GM18502 (cell line): ENCODE results near the gene ZDHHC16.
"Not testable (repeated sequence)": the region's sequence is repeated elsewhere in the genome, so short reads cannot be mapped to it uniquely, and the experiment has no call there.

Source experiments
- ATAC-seq: cut with Tn5 transposase; IDR thresholded peaks from one replicate; pipeline ENCODE4 v1.9.1; 2021; ENCODE audit warnings: mild to moderate bottlenecking; ENCODE audit not compliant: unreplicated experiment, poor library complexity

Gene ZDHHC16

GRCh38 chr10:97474918-97475317, 28.9 kb downstream of the ZDHHC16 start:
- no peak for ATAC-seq

GRCh38 chr10:97475936-97476594, 30.1 kb downstream of the ZDHHC16 start:
- no peak for ATAC-seq

DNA sequence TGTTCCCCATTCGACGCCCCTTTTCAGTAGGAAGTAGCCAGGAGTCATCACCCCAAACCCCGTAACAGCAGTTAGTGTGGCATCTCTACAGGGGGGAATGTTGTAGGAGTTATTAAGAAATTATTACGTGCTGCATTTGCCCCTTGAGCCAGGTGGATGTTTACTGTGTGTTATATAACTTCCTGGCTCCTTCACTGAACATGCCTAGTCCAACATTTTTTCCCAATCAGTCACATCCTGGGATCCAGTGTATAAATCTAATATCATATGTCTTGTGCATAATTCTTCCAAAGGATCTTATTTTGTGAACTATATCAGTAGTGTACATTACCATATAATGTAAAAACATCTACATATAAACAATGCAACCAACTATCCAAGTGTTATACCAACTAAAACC, 33.4 kb downstream of the ZDHHC16 start:
- not testable (repeated sequence) for ATAC-seq

DNA sequence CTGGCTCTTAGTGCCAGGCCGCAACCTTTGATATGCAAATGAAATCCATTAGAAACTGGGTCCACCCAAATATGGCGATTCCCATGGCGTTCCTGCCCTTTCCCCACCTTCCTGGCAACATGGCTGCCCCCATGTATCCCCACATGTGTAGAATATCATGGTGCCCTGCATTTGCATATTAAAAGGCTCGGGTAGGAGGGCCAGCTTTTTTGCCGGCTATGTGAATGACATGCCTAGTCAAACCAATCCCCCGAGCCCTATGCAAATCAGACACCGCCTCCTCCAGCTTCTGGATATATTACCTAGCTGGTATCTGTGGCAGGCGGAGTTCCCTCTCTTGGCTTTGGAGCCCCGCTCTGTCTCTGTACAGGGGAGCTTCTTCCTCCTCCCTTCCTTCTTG, 34.0 kb downstream of the ZDHHC16 start:
- no peak for ATAC-seq

GRCh38 chr10:97481071-97481470, 35.1 kb downstream of the ZDHHC16 start:
- no peak for ATAC-seq

DNA sequence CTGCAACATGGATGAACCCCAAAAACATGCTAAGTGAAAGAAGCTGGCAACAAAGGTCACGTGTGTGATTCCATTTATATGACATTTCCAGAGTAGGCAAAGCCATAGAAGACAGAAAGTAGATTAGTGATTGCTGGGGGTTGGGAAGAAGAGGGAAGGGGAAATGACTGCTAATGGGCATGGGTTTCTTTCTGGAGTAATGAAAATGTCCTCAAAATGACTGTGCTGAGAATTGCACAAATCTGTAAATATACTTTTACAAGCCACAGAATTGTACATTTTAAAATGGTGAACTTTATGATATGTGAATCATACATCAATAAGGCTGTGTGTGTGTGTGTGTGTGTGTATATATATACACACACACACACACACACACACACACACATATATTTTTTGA, 36.4 kb downstream of the ZDHHC16 start:
- ATAC-seq = no peak

- ATAC-seq = no peak
These were observed 37.5 kb downstream of the ZDHHC16 start for GRCh38 chr10:97483506-97483905.

DNA sequence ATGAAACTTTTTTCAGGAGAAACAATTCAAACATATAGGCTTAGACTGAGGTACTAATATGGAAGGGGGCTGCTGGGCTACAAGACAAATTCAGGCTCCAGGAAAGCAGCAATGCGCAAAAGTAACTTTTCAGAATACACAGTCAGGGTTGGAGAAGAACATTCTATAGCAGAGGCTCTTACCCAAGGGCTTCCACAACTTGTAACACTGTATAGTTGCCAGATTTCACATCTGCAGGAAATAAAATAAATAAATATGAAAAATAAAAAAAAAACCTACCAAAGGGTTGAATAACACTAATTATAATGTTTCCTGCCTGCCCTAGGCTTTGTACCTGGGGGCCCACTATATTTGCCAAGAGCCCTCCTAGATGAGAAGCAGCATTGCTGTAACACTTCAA, 37.9 kb downstream of the ZDHHC16 start:
- no peak for ATAC-seq

DNA sequence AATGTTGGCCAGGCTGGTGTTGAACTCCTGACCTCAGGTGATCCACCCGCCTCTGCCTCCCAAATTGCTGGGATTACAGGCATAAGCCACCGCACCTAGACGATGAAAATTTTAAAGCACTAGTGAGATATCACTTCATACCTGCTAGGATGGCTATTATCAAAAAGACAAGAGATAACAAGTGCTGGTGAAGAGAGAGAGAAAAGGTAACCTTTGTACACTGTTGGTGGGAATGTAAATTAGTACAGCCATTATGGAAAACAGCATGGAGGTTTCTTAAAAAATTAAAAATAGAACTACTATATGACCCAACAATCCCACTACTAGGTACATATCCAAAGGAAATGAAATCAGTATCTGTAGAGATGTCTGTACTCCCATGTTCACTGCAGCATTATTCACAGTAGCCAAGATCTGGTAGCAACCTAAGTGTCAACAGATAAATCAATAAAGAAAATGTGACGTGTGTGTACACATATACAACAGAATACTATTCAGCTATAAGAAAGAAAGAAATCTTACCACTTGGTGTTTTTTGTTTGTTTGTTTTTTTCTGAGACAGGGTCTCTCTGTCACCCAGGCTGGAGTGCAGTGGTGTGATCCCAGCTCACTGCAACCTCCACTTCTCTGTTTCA, 39.8 kb downstream of the ZDHHC16 start:
- ATAC-seq = no peak

DNA sequence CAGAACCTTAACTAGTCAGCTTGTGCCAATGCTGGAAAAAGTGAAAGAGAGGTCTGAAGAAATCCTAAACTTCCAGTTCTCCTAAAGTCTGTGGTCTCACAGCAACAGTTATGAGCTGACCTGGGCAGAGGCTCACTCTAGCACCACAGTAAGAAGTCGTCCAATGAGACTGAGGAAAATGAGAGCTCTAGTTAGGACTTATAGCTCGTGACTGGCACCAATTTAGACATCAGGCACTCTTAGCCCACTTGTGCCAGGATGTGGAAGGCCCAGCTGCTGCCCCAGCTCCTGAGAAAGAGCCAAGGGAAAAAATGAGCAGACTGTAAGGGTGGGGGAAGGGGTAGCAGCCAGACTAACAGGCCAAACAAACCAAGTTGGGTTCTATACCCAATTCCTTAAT, 44.6 kb downstream of the ZDHHC16 start:
- ATAC-seq = no peak

DNA sequence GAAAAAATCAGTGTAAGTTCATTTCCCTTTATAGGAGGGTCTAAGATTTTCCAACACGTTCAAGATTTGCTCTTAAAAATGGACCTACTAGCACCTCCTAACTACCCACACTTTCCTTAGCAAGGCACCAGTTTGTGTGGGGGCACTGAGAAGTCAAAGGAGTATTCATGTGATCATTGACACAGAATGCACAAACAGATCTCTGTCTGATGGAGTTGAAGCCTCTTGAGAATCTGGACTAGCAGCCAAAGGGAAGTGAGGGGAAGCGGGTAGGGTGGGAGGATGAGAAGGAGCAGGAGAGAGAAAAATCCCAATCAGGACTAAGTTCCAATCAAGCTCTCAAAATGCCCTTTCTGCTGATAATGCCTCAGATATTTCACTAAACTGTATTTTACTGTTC, 48.2 kb downstream of the ZDHHC16 start:
- ATAC-seq = no peak

GRCh38 chr10:97494863-97495506, 49.0 kb downstream of the ZDHHC16 start:
- no peak for ATAC-seq

DNA sequence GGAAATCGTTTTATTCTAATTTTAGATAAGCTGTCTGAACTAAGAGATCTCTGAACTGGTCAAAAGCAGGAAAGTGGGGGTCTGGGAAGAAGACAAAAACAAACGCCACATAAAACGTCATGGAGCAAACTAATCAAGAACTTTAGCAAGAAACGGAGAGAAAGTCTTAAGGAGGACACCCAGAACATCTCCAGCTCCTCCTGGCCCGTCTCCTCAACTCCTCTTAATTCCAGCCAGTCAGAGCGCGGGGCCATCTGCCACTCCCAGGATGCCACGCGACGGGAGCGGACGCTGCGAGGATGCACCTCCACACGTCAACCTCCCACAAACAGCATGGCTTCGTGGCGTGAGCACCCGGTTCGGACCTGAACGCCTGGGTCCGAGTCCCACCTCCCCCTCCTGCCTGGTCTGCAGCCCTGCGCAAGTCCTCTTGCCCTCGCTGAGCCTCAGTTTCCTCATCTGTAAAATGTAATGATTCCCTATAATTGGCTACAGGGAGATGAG, 51.6 kb downstream of the ZDHHC16 start:
- peak; percentile 37 for ATAC-seq

- peak; percentile 92 for ATAC-seq
These were observed 52.3 kb downstream of the ZDHHC16 start, which contains the start of gene MMS19 for GRCh38 chr10:97498076-97498840. Gene MMS19 (minus strand): TSS chr10:97498422. CDS start chr10:97498384, 38 bp downstream.

GRCh38 chr10:97498841-97499560, 53.0 kb downstream of the ZDHHC16 start, which contains the start of gene UBTD1:
Gene UBTD1 (plus strand): TSS chr10:97498924. CDS start chr10:97499204, 280 bp downstream.
- no peak for ATAC-seq

DNA sequence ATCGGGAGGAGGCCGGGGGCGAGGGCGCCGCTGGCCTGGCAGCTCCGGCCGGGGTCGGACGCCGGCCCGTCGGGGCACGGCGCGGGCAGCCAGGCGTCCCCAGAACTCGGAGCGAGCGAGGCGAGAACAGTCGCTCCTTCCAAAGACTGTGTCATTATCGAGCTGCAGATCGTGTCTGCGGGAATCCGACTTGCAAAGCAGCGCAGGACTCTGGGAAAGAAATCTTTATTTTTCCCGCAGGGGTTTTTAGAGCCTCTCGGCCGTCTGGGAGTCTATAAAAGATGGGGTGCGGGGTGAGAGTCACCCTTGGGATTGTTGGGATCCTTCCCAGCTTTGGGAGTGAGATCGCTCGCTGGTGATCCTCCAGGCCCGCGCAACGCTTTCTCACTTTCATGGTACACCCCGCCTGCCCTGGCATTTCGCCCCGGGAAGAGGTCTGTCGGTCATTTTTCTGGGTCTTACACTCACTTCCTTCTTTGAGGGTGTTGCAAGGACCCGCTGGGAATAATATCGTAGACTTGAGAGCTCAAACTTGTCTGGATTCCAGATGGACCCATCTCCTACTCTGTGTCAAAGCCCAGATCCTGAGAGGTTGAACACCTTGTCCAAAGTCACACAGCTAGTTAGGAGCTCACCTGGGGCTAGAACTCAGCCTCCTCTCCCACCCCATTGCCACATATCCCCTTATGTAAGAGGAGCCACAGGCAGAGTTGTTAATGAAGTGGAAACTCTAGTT, 53.8 kb downstream of the ZDHHC16 start:
- no peak for ATAC-seq

DNA sequence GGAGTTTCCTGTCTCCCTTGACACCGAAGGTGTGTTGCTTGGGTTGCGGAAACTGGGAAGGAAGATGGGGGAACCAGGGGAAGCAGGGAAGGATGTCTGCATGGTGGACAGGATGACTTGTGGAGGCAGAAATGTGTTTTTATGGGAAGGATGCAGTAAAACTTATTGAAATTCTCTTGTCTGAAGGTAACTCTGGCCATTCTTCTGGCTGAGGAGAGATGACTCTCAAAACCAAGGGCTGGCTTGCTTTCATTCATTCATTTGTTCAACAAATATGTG, 54.3 kb downstream of the ZDHHC16 start:
- ATAC-seq = no peak

GRCh38 chr10:97502916-97503315, 56.9 kb downstream of the ZDHHC16 start:
- ATAC-seq = no peak

- no peak for ATAC-seq
These were observed 57.4 kb downstream of the ZDHHC16 start for GRCh38 chr10:97503406-97503805.

DNA sequence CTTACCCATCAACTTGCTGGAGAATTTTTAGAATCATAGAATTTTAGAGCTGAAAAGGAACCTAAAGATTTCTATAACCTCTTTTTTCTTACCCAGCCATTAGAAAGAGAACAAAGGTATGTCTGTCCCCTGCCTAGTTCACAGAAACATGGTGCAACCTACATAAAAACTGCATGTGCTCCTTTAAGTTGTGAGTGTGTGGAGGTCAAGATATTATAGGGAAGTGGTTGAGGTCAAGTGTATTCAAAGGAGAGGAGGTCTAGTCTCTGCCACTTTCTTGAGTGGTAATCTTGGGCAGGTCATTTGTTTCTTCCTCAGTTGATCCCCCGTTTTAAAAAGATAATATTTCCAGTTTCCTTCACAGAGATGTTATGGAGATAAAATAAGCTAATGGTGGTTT, 59.2 kb downstream of the ZDHHC16 start:
- ATAC-seq = no peak
